Liver (tissue), 9 donors: ENCODE data around the gene IRF8. TPM values are rescaled to one million over a fixed set of nuclear protein-coding genes. Genes with fewer than 3 reads are reported as not detected.
A peak's percentile ranks its signal among the peaks of the same experiment; 100 is the strongest.

Experiments
- DNase-seq: peaks from one replicate; pipeline ENCODE4 v3.0.0-alpha.2; 2017; ENCODE audit warnings: low spot score
- H3K27ac ChIP-seq, 2 donors: one replicate each; pipeline ENCODE4 v1.7.0; 2013; ENCODE audit warnings: inconsistent platforms in 2 of 2, low read length in 2 of 2, control low read depth in 1 of 2, low read depth in 1 of 2, mild to moderate bottlenecking in 1 of 2
- H3K27me3 ChIP-seq, 4 donors: one replicate each; pipeline versions ENCODE4 v1.6.1 to v1.7.0; 2013; ENCODE audit warnings: low read length in 3 of 4, inconsistent platforms in 1 of 4, mild to moderate bottlenecking in 1 of 4, moderate library complexity in 1 of 4; ENCODE audit not compliant: control insufficient read depth in 4 of 4, insufficient read depth in 4 of 4
- H3K36me3 ChIP-seq, 4 donors: one replicate each; pipeline versions ENCODE4 v1.6.1 to v1.7.0; 2013; ENCODE audit warnings: low read length in 3 of 4, mild to moderate bottlenecking in 3 of 4, low read depth in 1 of 4, moderate library complexity in 1 of 4; ENCODE audit not compliant: control insufficient read depth in 4 of 4, insufficient read depth in 3 of 4
- H3K4me1 ChIP-seq, 4 donors: one replicate each; pipeline versions ENCODE4 v1.6.1 to v1.7.0; 2013; ENCODE audit warnings: low read length in 3 of 4, mild to moderate bottlenecking in 3 of 4, moderate library complexity in 1 of 4; ENCODE audit not compliant: control insufficient read depth in 4 of 4, insufficient read depth in 4 of 4
- H3K4me3 ChIP-seq, 3 donors: one replicate each; pipeline versions ENCODE4 v1.6.1 to v1.7.0; 2013; ENCODE audit warnings: low read length in 3 of 3, control low read depth in 1 of 3, low read depth in 1 of 3, mild to moderate bottlenecking in 1 of 3
- H3K9ac ChIP-seq, 2 donors: one replicate each; pipeline ENCODE4 v1.7.0; 2013; ENCODE audit warnings: low read length in 2 of 2, mild to moderate bottlenecking in 2 of 2, moderate library complexity in 2 of 2, control low read depth in 1 of 2, low read depth in 1 of 2
- H3K9me3 ChIP-seq, 4 donors: one replicate each; pipeline versions ENCODE4 v1.6.1 to v1.7.0; 2013; ENCODE audit warnings: low read length in 3 of 4; ENCODE audit not compliant: control insufficient read depth in 4 of 4
- EGR1 ChIP-seq, 2 donors: IDR thresholded peaks; 2 replicates each; pipeline ENCODE4 v1.6.1; 2016 to 2018; ENCODE audit warnings: antibody characterized with exemption in 2 of 2, low read depth in 2 of 2
- FOXA2 ChIP-seq: IDR thresholded peaks from 2 replicates; pipeline ENCODE4 v1.6.1; 2016; ENCODE audit warnings: antibody characterized with exemption
- GABPA ChIP-seq, 2 donors: IDR thresholded peaks in 1 of 2; conservative IDR thresholded peaks in 1 of 2; 2 replicates each; pipeline ENCODE4 v1.6.1; 2016; ENCODE audit warnings: antibody characterized with exemption in 2 of 2, mild to moderate bottlenecking in 1 of 2, moderate library complexity in 1 of 2
- HNF4A ChIP-seq, 2 donors: conservative IDR thresholded peaks; 2 replicates each; pipeline ENCODE4 v1.6.1; 2016; ENCODE audit warnings: antibody characterized with exemption in 2 of 2, mild to moderate bottlenecking in 2 of 2
- HNF4G ChIP-seq: IDR thresholded peaks from 2 replicates; pipeline ENCODE4 v1.6.1; 2016; ENCODE audit warnings: antibody characterized with exemption
- JUND ChIP-seq, 2 donors: IDR thresholded peaks; 2 replicates each; pipeline ENCODE4 v1.6.1; 2016; ENCODE audit warnings: antibody characterized with exemption in 2 of 2
- MAX ChIP-seq: IDR thresholded peaks from 2 replicates; pipeline ENCODE4 v1.6.1; 2016; ENCODE audit warnings: antibody characterized with exemption
- NR2F2 ChIP-seq: IDR thresholded peaks from 2 replicates; pipeline ENCODE4 v1.6.1; 2016; ENCODE audit warnings: antibody characterized with exemption
- RXRA ChIP-seq, 2 donors: IDR thresholded peaks; 2 replicates each; pipeline ENCODE4 v1.6.1; 2017 to 2018; ENCODE audit warnings: antibody characterized with exemption in 2 of 2, mild to moderate bottlenecking in 1 of 2
- SP1 ChIP-seq: IDR thresholded peaks from 2 replicates; pipeline ENCODE4 v1.6.1; 2018; ENCODE audit warnings: antibody characterized with exemption, mild to moderate bottlenecking
- TAF1 ChIP-seq: conservative IDR thresholded peaks from 2 replicates; pipeline ENCODE4 v1.6.1; 2016; ENCODE audit warnings: antibody characterized with exemption, mild to moderate bottlenecking
- YY1 ChIP-seq: IDR thresholded peaks from 2 replicates; pipeline ENCODE4 v1.6.1; 2016; ENCODE audit warnings: antibody characterized with exemption, mild to moderate bottlenecking
- ZBTB33 ChIP-seq: IDR thresholded peaks from 2 replicates; pipeline ENCODE4 v1.6.1; 2016; ENCODE audit warnings: antibody characterized with exemption
- WGBS: extraction: QIAGEN DNeasy Blood & Tissue Kit; methylation state at CpG from one replicate; pipeline ENCODE4 v1.1.7; 2013; 5-methylcytosine and 5-hydroxymethylcytosine counted together
- polyA plus RNA-seq, 2 donors: library from polyadenylated mRNA; stranded (reverse) in 1 of 2; unstranded in 1 of 2; fragments of 200-250 nt in 1 of 2; fragments of >200 nt in 1 of 2; fragmentation: Nextera tagmentation in 1 of 2; extraction: Ambion mirVana in 1 of 2; gene quantifications; one replicate each; pipeline versions ENCODE4 v1.2.1 to v1.2.3, GENCODE V29; 2013 to 2015
- total RNA-seq, 2 donors: library from RNA; depleted of rRNA; stranded (reverse); fragments of >200 nt; gene quantifications; one replicate each; pipeline ENCODE4 v1.2.3, GENCODE V29; 2014
- TF ChIP-seq, protein P1 (sequence below): fragments of 150-350 bp; IDR thresholded peaks from 2 replicates; pipeline ENCODE4 v1.5.1; 2017; ENCODE audit warnings: improper control_type of control experiment, low read depth, low read length; ENCODE audit not compliant: missing input control
- donor health status: healthy.
- donor health status: healthy.
- donor health status: healthy.
- donor health status: healthy.
- donor health status: healthy.

IRF8 gene
- total and polyA plus RNA-seq, 4 donors: 5.1 to 25.8 (median 12.3) TPM

- Histone ChIP-seq H3K9me3 (no peaks in the 10 kb centered on the region), H3K4me3 (no peak overlapping the region), H3K4me1 (no peaks in the 10 kb centered on the region), H3K9ac (no peak overlapping the region), H3K36me3 (no peaks in the 10 kb centered on the region), H3K27me3 (no peaks in the 10 kb centered on the region), H3K27ac (no peak overlapping the region)
- 64% methylated on average over 10 of the region's 10 CpGs for WGBS
- TF ChIP-seq MAX: no peak
- peak in 1 of 2 donors; percentile 49 for TF ChIP-seq RXRA (IDR thresholded peaks at IDR 0.05)
- peak; percentile 14 for TF ChIP-seq SP1
- TF ChIP-seq NR2F2: peak; percentile 43
- no peak for TF ChIP-seq TAF1
- no peak for DNase-seq
Observed at GRCh38 chr16:85963753-85964285, 64.9 kb downstream of the IRF8 start.

- WGBS: 90% methylated on average over 7 of the region's 7 CpGs
- H3K4me1 ChIP-seq: peaks cover 0 to 3% (median 0%) of the 10 kb centered on the region in 4 donors
- DNase-seq: no peak
Observed at GRCh38 chr16:85965125-85965524, 66.2 kb downstream of the IRF8 start.

More at GRCh38 chr16:85965125-85965524, 66.2 kb downstream of the IRF8 start:
- Histone ChIP-seq H3K36me3 (no peaks in the 10 kb centered on the region), H3K9ac (no peak overlapping the region), H3K9me3 (no peaks in the 10 kb centered on the region), H3K27me3 (no peaks in the 10 kb centered on the region), H3K4me3 (no peak overlapping the region), H3K27ac (no peak overlapping the region)
- TF ChIP-seq ZBTB33: no peak
- no peak for TF ChIP-seq SP1
- TF ChIP-seq GABPA (IDR thresholded peaks at IDR 0.05 in 1 of 2, conservative IDR thresholded peaks at IDR 0.05 in 1 of 2): no peak
- no peak for TF ChIP-seq EGR1 (IDR thresholded peaks at IDR 0.05; ENCODE audit: low read depth in 2 of 2)
- TF ChIP-seq YY1: no peak
- TF ChIP-seq FOXA2: no peak
- no peak for TF ChIP-seq JUND (IDR thresholded peaks at IDR 0.05)
- no peak for TF ChIP-seq HNF4A (conservative IDR thresholded peaks at IDR 0.05)
- no peak for TF ChIP-seq HNF4G
- no peak for TF ChIP-seq NR2F2
- TF ChIP-seq, protein P1, sequence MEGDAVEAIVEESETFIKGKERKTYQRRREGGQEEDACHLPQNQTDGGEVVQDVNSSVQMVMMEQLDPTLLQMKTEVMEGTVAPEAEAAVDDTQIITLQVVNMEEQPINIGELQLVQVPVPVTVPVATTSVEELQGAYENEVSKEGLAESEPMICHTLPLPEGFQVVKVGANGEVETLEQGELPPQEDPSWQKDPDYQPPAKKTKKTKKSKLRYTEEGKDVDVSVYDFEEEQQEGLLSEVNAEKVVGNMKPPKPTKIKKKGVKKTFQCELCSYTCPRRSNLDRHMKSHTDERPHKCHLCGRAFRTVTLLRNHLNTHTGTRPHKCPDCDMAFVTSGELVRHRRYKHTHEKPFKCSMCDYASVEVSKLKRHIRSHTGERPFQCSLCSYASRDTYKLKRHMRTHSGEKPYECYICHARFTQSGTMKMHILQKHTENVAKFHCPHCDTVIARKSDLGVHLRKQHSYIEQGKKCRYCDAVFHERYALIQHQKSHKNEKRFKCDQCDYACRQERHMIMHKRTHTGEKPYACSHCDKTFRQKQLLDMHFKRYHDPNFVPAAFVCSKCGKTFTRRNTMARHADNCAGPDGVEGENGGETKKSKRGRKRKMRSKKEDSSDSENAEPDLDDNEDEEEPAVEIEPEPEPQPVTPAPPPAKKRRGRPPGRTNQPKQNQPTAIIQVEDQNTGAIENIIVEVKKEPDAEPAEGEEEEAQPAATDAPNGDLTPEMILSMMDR: no peak
- TF ChIP-seq TAF1: no peak
